Aorta (tissue), 5 donors: ENCODE data around the gene MEPCE. TPM values are rescaled to one million over a fixed set of nuclear protein-coding genes. Genes with fewer than 3 reads are reported as not detected.
A peak's percentile ranks its signal among the peaks of the same experiment; 100 is the strongest.

Source experiments
- ATAC-seq: fragments of 200-7000 bp; cut with Tn5 transposase; one replicate; pipeline ENCODE4 v1.9.1; 2022; ENCODE audit warnings: moderate library complexity; ENCODE audit not compliant: low FRiP score
- DNase-seq, 2 donors: peaks; one replicate each; pipeline ENCODE4 v3.0.0-alpha.2; 2020
- H3K27ac ChIP-seq, 2 donors: one replicate each; pipeline ENCODE4 v1.5.1; 2013; ENCODE audit warnings: low read length in 2 of 2, mild to moderate bottlenecking in 2 of 2, moderate library complexity in 2 of 2, control low read depth in 1 of 2, inconsistent platforms in 1 of 2, low read depth in 1 of 2
- H3K27me3 ChIP-seq, 2 donors: one replicate each; pipeline ENCODE4 v1.6.1; 2013; ENCODE audit warnings: control low read depth in 1 of 2, low read length in 1 of 2, mild to moderate bottlenecking in 1 of 2, moderate library complexity in 1 of 2; ENCODE audit not compliant: insufficient read depth in 2 of 2, control insufficient read depth in 1 of 2
- H3K36me3 ChIP-seq, 2 donors: one replicate each; pipeline ENCODE4 v1.6.1; 2013; ENCODE audit warnings: control low read depth in 1 of 2, low read length in 1 of 2, mild to moderate bottlenecking in 1 of 2; ENCODE audit not compliant: insufficient read depth in 2 of 2, control insufficient read depth in 1 of 2
- H3K4me1 ChIP-seq, 2 donors: one replicate each; pipeline ENCODE4 v1.6.1; 2013; ENCODE audit warnings: low read length in 2 of 2, control low read depth in 1 of 2, mild to moderate bottlenecking in 1 of 2, moderate library complexity in 1 of 2; ENCODE audit not compliant: insufficient read depth in 2 of 2, control insufficient read depth in 1 of 2
- H3K4me3 ChIP-seq, 2 donors: one replicate each; pipeline ENCODE4 v1.5.1; 2013; ENCODE audit warnings: low read length in 2 of 2, control low read depth in 1 of 2, mild to moderate bottlenecking in 1 of 2
- H3K9me3 ChIP-seq: one replicate; pipeline ENCODE4 v1.6.1; 2013; ENCODE audit warnings: mild to moderate bottlenecking, low read length; ENCODE audit not compliant: control insufficient read depth
- WGBS, 2 donors: extraction: QIAGEN DNeasy Blood & Tissue Kit; methylation state at CpG; one replicate each; pipeline ENCODE4 v1.1.7; 2013; 5-methylcytosine and 5-hydroxymethylcytosine counted together
- intact Hi-C, 2 donors: fragments of 100-400 bp; cut with DNase I; formaldehyde crosslinking; loops; one replicate each; pipeline versions ENCODE4 v1.14.2 to v1.15.0; 2022
- polyA plus RNA-seq, 2 donors: library from polyadenylated mRNA; stranded (reverse); fragments of 200-250 nt; gene quantifications; one replicate each; pipeline ENCODE4 v1.2.3, GENCODE V29; 2013
- total RNA-seq, 2 donors: library from RNA; stranded (reverse); fragmentation: NEBNext Ultra II Directional; extraction: Animal tissue kit (Norgen Biotek cat#: 25700); gene quantifications; one replicate each; pipeline ENCODE4 v1.2.1, GENCODE V29; 2021
- donor health status: healthy with polysubstance abuse.
- donor health status: Bipolar disorder and iron deficiency.
- donor health status: DM: no; HTN: no; CAD: no.
- donor health status: DM: no; HTN: no; CAD: no.
- donor health status: DM: yes; HTN: yes; CAD: no.

Gene MEPCE
- total and polyA plus RNA-seq, 4 donors = 13.0 to 31.8 (median 26.7) TPM

GRCh38 chr7:100400656-100401055, 29.0 kb upstream of the MEPCE start:
- no peaks in the 10 kb centered on the region for H3K36me3 ChIP-seq
- intact Hi-C loops = no loop called here
- H3K27ac ChIP-seq = no peak overlapping the region
- H3K4me1 ChIP-seq = no peaks in the 10 kb centered on the region
- no peaks in the 10 kb centered on the region for H3K9me3 ChIP-seq
- H3K27me3 ChIP-seq = no peaks in the 10 kb centered on the region
- WGBS, 2 donors = 81 to 82% methylated on average over 11 of the region's 11 CpGs
- ATAC-seq (no peak), DNase-seq (no peak)
- no peak overlapping the region for H3K4me3 ChIP-seq

GRCh38 chr7:100401811-100402210, 27.8 kb upstream of the MEPCE start:
- Histone ChIP-seq H3K27me3 (no peaks in the 10 kb centered on the region), H3K4me3 (no peak overlapping the region), H3K36me3 (no peaks in the 10 kb centered on the region), H3K27ac (no peak overlapping the region), H3K4me1 (no peaks in the 10 kb centered on the region), H3K9me3 (no peaks in the 10 kb centered on the region)
- intact Hi-C loops = no loop called here
- WGBS, 2 donors = 86% methylated on average over 5 of the region's 5 CpGs
- ATAC-seq = no peak
- DNase-seq = no peak

GRCh38 chr7:100402241-100402640, 27.4 kb upstream of the MEPCE start:
- no peaks in the 10 kb centered on the region for H3K4me1 ChIP-seq
- H3K9me3 ChIP-seq = no peaks in the 10 kb centered on the region
- no peaks in the 10 kb centered on the region for H3K36me3 ChIP-seq
- 97 to 98% methylated on average over 2 of the region's 2 CpGs for WGBS, 2 donors
- ATAC-seq (no peak), DNase-seq (no peak)
- no peaks in the 10 kb centered on the region for H3K27me3 ChIP-seq
- intact Hi-C loops = no loop called here
- no peak overlapping the region for H3K4me3 ChIP-seq
- no peak overlapping the region for H3K27ac ChIP-seq

GRCh38 chr7:100406767-100407166, 22.9 kb upstream of the MEPCE start:
- ATAC-seq (no peak), DNase-seq (no peak)
- no peaks in the 10 kb centered on the region for H3K4me1 ChIP-seq
- H3K36me3 ChIP-seq = no peaks in the 10 kb centered on the region
- H3K27ac ChIP-seq = no peak overlapping the region
- no peaks in the 10 kb centered on the region for H3K27me3 ChIP-seq
- 63 to 65% methylated on average over 6 of the region's 6 CpGs for WGBS, 2 donors
- intact Hi-C loops = no loop called here
- no peaks in the 10 kb centered on the region for H3K9me3 ChIP-seq
- no peak overlapping the region for H3K4me3 ChIP-seq

- Histone ChIP-seq H3K27me3 (no peaks in the 10 kb centered on the region), H3K4me3 (no peak overlapping the region), H3K9me3 (no peaks in the 10 kb centered on the region), H3K4me1 (no peaks in the 10 kb centered on the region), H3K27ac (no peak overlapping the region), H3K36me3 (no peaks in the 10 kb centered on the region)
- intact Hi-C loops = no loop called here
- peak in 1 of 2 donors; percentile 49 for DNase-seq
- peak; percentile 77 for ATAC-seq
- WGBS, 2 donors = 43% methylated on average over 12 of the region's 12 CpGs
These were observed 22.1 kb upstream of the MEPCE start for GRCh38 chr7:100407285-100408180.

GRCh38 chr7:100411101-100411500, 18.5 kb upstream of the MEPCE start:
- Histone ChIP-seq H3K27ac (no peak overlapping the region), H3K9me3 (no peaks in the 10 kb centered on the region), H3K4me3 (no peak overlapping the region), H3K36me3 (no peaks in the 10 kb centered on the region), H3K4me1 (no peaks in the 10 kb centered on the region), H3K27me3 (no peaks in the 10 kb centered on the region)
- intact Hi-C loops = no loop called here
- ATAC-seq (no peak), DNase-seq (no peak)
- 92 to 93% methylated on average over 6 of the region's 6 CpGs for WGBS, 2 donors

- H3K27me3 ChIP-seq = no peaks in the 10 kb centered on the region
- H3K9me3 ChIP-seq = no peaks in the 10 kb centered on the region
- no peaks in the 10 kb centered on the region for H3K4me1 ChIP-seq
- H3K27ac ChIP-seq = no peak overlapping the region
- DNase-seq (no peak), ATAC-seq (no peak)
- intact Hi-C loops = no loop called here
- no peaks in the 10 kb centered on the region for H3K36me3 ChIP-seq
- H3K4me3 ChIP-seq = no peak overlapping the region
These were observed 16.3 kb upstream of the MEPCE start for GRCh38 chr7:100413346-100413745.

- intact Hi-C loops = no loop called here
- Histone ChIP-seq H3K36me3 (no peaks in the 10 kb centered on the region), H3K9me3 (no peaks in the 10 kb centered on the region), H3K27me3 (no peaks in the 10 kb centered on the region), H3K27ac (no peak overlapping the region), H3K4me3 (no peak overlapping the region), H3K4me1 (no peaks in the 10 kb centered on the region)
- WGBS, 2 donors = 94 to 97% methylated on average over 1 of the region's 1 CpG
- ATAC-seq (no peak), DNase-seq (no peak)
These were observed 15.7 kb upstream of the MEPCE start for GRCh38 chr7:100413889-100414288.

- intact Hi-C loops = no loop called here
- Histone ChIP-seq H3K4me3 (no peak overlapping the region), H3K4me1 (no peaks in the 10 kb centered on the region), H3K36me3 (no peaks in the 10 kb centered on the region), H3K27ac (no peak overlapping the region), H3K9me3 (no peaks in the 10 kb centered on the region), H3K27me3 (no peaks in the 10 kb centered on the region)
- DNase-seq (no peak), ATAC-seq (no peak)
- 91 to 94% methylated on average over 5 of the region's 5 CpGs for WGBS, 2 donors
These were observed 14.2 kb upstream of the MEPCE start for GRCh38 chr7:100415448-100415847.
